Activated naive CD4-positive, alpha-beta T cell treated with anti-CD3 and anti-CD28 coated beads for 36 hours (primary cell): Measurements from ENCODE around the gene CRIP2. TPM values are rescaled to one million over a fixed set of nuclear protein-coding genes. Genes with fewer than 3 reads are reported as not detected.

Source experiments
- CTCF ChIA-PET: fragments of 350-600 bp; sonication (Branson Sonifier 250); formaldehyde crosslinking; loops from one replicate; lab custom pipeline; 2021; ENCODE audit warnings: antibody characterized with exemption; lab: Charles Lee
- DNase-seq: peaks from one replicate; pipeline ENCODE4 v3.0.0-alpha.2; 2020
- H3K27ac Mint-ChIP-seq: one replicate; pipeline ENCODE4 v1.8.0; 2021; ENCODE audit warnings: mild to moderate bottlenecking, mixed read lengths
- H3K27me3 Mint-ChIP-seq: one replicate; pipeline ENCODE4 v1.8.0; 2021; ENCODE audit warnings: low read depth, mixed read lengths
- H3K36me3 Mint-ChIP-seq: one replicate; pipeline ENCODE4 v1.8.0; 2021; ENCODE audit warnings: low read depth, mixed read lengths
- H3K4me1 Mint-ChIP-seq: one replicate; pipeline ENCODE4 v1.8.0; 2021; ENCODE audit warnings: low read depth, mixed read lengths
- H3K4me3 Mint-ChIP-seq: one replicate; pipeline ENCODE4 v1.8.0; 2021; ENCODE audit warnings: mild to moderate bottlenecking, moderate library complexity, mixed read lengths
- H3K9me3 Mint-ChIP-seq: one replicate; pipeline ENCODE4 v1.8.0; 2021; ENCODE audit warnings: mixed read lengths
- intact Hi-C: fragments of 100-400 bp; cut with micrococcal nuclease; formaldehyde crosslinking; loops from one replicate; pipeline ENCODE4 v1.15.1; 2023
- total RNA-seq, 2 experiments: library from RNA; stranded (reverse); gene quantifications; one replicate each; pipeline ENCODE4 v1.2.3, GENCODE V29; 2021

CRIP2 gene
- total RNA-seq, 2 experiments from 2014 or later, result not detected

- Mint-ChIP-seq H3K4me1 (no peaks in the 10 kb centered on the region), H3K27ac (no peak overlapping the region), H3K4me3 (no peak overlapping the region), H3K9me3 (no peaks in the 10 kb centered on the region), H3K36me3 (peaks cover 4% of the 10 kb centered on the region), H3K27me3 (no peaks in the 10 kb centered on the region)
- CTCF ChIA-PET, result no interaction called here
- no peak for DNase-seq
- intact Hi-C loops, result no loop called here
These were observed 28.4 kb upstream of the CRIP2 start for GRCh38 chr14:105445901-105446845.

GRCh38 chr14:105446971-105447370, 27.6 kb upstream of the CRIP2 start:
- H3K4me1 Mint-ChIP-seq, result no peaks in the 10 kb centered on the region
- no peak overlapping the region for H3K4me3 Mint-ChIP-seq
- CTCF ChIA-PET, result interaction anchor here (1.6 kb wide), 1 partner anchor 46 kb away, joined by 3 read pairs; no protein-coding TSS in a partner anchor
- DNase-seq, result no peak
- H3K9me3 Mint-ChIP-seq, result no peaks in the 10 kb centered on the region
- peaks cover under 1% of the 10 kb centered on the region for H3K36me3 Mint-ChIP-seq
- no peak overlapping the region for H3K27ac Mint-ChIP-seq
- no peaks in the 10 kb centered on the region for H3K27me3 Mint-ChIP-seq
- intact Hi-C loops, result no loop called here

GRCh38 chr14:105447651-105448640, 26.7 kb upstream of the CRIP2 start:
- intact Hi-C loops, result loop anchor here (1.0 to 2.0 kb wide), 2 partner anchors 43 to 80 kb away; partner anchors contain the start of gene TEDC1
- H3K27ac Mint-ChIP-seq, result no peak overlapping the region
- CTCF ChIA-PET, result interaction anchor here (1.6 kb wide), 1 partner anchor 45 kb away, joined by 3 read pairs; no protein-coding TSS in a partner anchor

GRCh38 chr14:105448706-105449111, 25.9 kb upstream of the CRIP2 start:
- CTCF ChIA-PET, result interaction anchor here (1.6 kb wide), 1 partner anchor 44 kb away, joined by 3 read pairs; no protein-coding TSS in a partner anchor
- Mint-ChIP-seq H3K36me3 (peaks cover 8% of the 10 kb centered on the region), H3K4me1 (no peaks in the 10 kb centered on the region)

More at GRCh38 chr14:105447651-105448640, 26.7 kb upstream of the CRIP2 start:
- DNase-seq, result no peak
- no peaks in the 10 kb centered on the region for H3K9me3 Mint-ChIP-seq
- no peak overlapping the region for H3K4me3 Mint-ChIP-seq
- H3K36me3 Mint-ChIP-seq, result peaks cover 8% of the 10 kb centered on the region
- no peaks in the 10 kb centered on the region for H3K27me3 Mint-ChIP-seq
- no peaks in the 10 kb centered on the region for H3K4me1 Mint-ChIP-seq

GRCh38 chr14:105449276-105450122, 25.1 kb upstream of the CRIP2 start:
- Mint-ChIP-seq H3K4me1 (no peaks in the 10 kb centered on the region), H3K9me3 (no peaks in the 10 kb centered on the region), H3K27ac (no peak overlapping the region), H3K27me3 (no peaks in the 10 kb centered on the region), H3K4me3 (no peak overlapping the region), H3K36me3 (peaks cover 11% of the 10 kb centered on the region)
- CTCF ChIA-PET, result no interaction called here
- no peak for DNase-seq
- intact Hi-C loops, result loop anchor here (2.0 kb wide), 1 partner anchor 41 kb away; the partner anchor contains the start of gene TEDC1

More at GRCh38 chr14:105448706-105449111, 25.9 kb upstream of the CRIP2 start:
- intact Hi-C loops, result loop anchor here (1.0 to 2.0 kb wide), 2 partner anchors 42 to 80 kb away; partner anchors contain the start of gene TEDC1
- Mint-ChIP-seq H3K27me3 (no peaks in the 10 kb centered on the region), H3K27ac (no peak overlapping the region), H3K9me3 (no peaks in the 10 kb centered on the region), H3K4me3 (no peak overlapping the region)
- DNase-seq, result peak; percentile 52

- intact Hi-C loops, result no loop called here
- Mint-ChIP-seq H3K4me1 (no peaks in the 10 kb centered on the region), H3K36me3 (peaks cover 11% of the 10 kb centered on the region), H3K27ac (no peak overlapping the region), H3K4me3 (no peak overlapping the region), H3K9me3 (no peaks in the 10 kb centered on the region), H3K27me3 (no peaks in the 10 kb centered on the region)
- CTCF ChIA-PET, result no interaction called here
- no peak for DNase-seq
These were observed 24.5 kb upstream of the CRIP2 start for GRCh38 chr14:105450123-105450505.

GRCh38 chr14:105450864-105451720, 23.5 kb upstream of the CRIP2 start:
- Mint-ChIP-seq H3K27ac (no peak overlapping the region), H3K27me3 (no peaks in the 10 kb centered on the region), H3K36me3 (peaks cover 14% of the 10 kb centered on the region), H3K9me3 (no peaks in the 10 kb centered on the region), H3K4me1 (no peaks in the 10 kb centered on the region), H3K4me3 (no peak overlapping the region)
- DNase-seq, result no peak
- CTCF ChIA-PET, result no interaction called here
- intact Hi-C loops, result no loop called here

- Mint-ChIP-seq H3K4me1 (no peaks in the 10 kb centered on the region), H3K36me3 (peaks cover 14% of the 10 kb centered on the region), H3K27ac (no peak overlapping the region), H3K9me3 (no peaks in the 10 kb centered on the region), H3K27me3 (no peaks in the 10 kb centered on the region), H3K4me3 (no peak overlapping the region)
- intact Hi-C loops, result no loop called here
- CTCF ChIA-PET, result no interaction called here
- no peak for DNase-seq
These were observed 21.7 kb upstream of the CRIP2 start for GRCh38 chr14:105452963-105453362.

GRCh38 chr14:105453847-105454246, 20.8 kb upstream of the CRIP2 start:
- DNase-seq, result no peak
- no peak overlapping the region for H3K27ac Mint-ChIP-seq
- no peaks in the 10 kb centered on the region for H3K9me3 Mint-ChIP-seq
- intact Hi-C loops, result no loop called here
- no peak overlapping the region for H3K4me3 Mint-ChIP-seq
- CTCF ChIA-PET, result no interaction called here
- no peaks in the 10 kb centered on the region for H3K27me3 Mint-ChIP-seq
- H3K4me1 Mint-ChIP-seq, result no peaks in the 10 kb centered on the region
- H3K36me3 Mint-ChIP-seq, result peaks cover 14% of the 10 kb centered on the region

- H3K27me3 Mint-ChIP-seq, result no peaks in the 10 kb centered on the region
- no peaks in the 10 kb centered on the region for H3K9me3 Mint-ChIP-seq
- H3K4me1 Mint-ChIP-seq, result no peaks in the 10 kb centered on the region
- DNase-seq, result no peak
- H3K4me3 Mint-ChIP-seq, result no peak overlapping the region
- intact Hi-C loops, result no loop called here
- no peak overlapping the region for H3K27ac Mint-ChIP-seq
- CTCF ChIA-PET, result interaction anchor here (1.3 kb wide), 1 partner anchor 34 kb away, joined by 3 read pairs; no protein-coding TSS in a partner anchor
- peaks cover 14% of the 10 kb centered on the region for H3K36me3 Mint-ChIP-seq
These were observed 19.5 kb upstream of the CRIP2 start for GRCh38 chr14:105455086-105455640.
